ENCODE measurements around the gene GADL1.

GADL1 gene

GRCh38 chr3:30805695-30806094, 88.8 kb downstream of the GADL1 start:
- DNase-seq = no peak

- no peak for DNase-seq
These were observed 89.5 kb downstream of the GADL1 start for GRCh38 chr3:30804984-30805383.

DNA sequence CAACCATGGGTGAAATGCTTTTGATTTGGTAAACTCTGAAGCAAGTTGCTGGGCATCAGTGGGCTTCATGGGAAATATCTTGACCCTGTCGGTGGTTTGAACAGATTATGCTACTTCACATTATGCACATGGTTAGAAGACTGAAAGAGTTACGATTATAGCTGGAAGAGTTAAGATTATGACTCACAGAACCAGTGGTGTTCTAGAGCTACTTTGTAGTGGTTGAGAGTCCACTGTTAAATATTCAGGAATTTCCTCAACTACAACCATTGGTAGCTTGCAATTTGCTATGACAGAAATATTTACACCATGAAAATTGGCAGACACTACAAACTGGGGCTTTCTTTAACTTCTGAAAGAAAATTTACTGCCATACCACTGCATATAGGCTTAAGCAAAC, 99.3 kb downstream of the GADL1 start:
- DNase-seq = no peak

- no peak for DNase-seq
These were observed 100.7 kb downstream of the GADL1 start for GRCh38 chr3:30793740-30794139.

DNA sequence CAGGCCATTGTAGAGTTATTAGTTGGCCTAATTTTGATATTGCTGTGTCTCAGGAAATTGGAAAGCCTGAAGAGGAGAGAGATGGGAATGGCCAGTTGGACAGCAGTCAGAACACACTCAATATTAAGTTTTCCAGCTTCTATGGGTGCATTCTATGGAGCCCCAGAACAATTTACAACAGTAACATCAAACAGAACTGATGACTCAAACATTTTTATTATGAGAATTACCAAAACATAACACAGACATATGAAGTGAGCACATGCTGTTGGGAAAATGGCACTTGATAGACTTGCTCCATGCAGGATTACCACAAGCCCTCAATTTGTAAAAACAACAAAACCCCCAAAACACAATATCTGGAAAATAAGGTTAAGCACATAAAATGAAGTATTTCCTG, 104.3 kb downstream of the GADL1 start:
- DNase-seq = no peak

GRCh38 chr3:30786365-30786764, 108.1 kb downstream of the GADL1 start:
- DNase-seq = no peak

GRCh38 chr3:30779686-30780287, 114.7 kb downstream of the GADL1 start:
- no peak for DNase-seq

DNA sequence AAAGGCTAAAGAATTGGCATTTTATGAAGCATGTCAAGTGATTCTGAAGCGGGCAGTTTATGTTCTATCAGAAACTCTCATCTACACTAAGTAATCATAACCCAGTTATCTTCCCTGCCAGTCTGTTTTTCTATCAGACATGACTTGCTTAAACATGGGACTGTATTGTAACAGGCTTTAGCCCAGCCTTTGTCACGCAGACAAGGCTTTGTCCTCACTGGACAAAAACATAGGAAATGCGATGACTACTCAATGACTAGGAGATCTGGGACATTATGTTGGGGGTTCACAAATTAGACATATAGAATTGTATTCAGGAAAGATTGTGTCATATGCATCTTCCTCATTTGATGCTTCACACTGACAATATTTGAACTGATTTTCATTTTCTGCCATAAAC, 115.5 kb downstream of the GADL1 start:
- DNase-seq = no peak

GRCh38 chr3:30777426-30778113, 116.9 kb downstream of the GADL1 start:
- no peak for DNase-seq

- DNase-seq = no peak
These were observed 118.2 kb downstream of the GADL1 start for GRCh38 chr3:30776186-30776815.

GRCh38 chr3:30775040-30775439, 119.4 kb downstream of the GADL1 start:
- peak; percentile 24 for DNase-seq

- no peak for DNase-seq
These were observed 120.4 kb downstream of the GADL1 start for GRCh38 chr3:30774062-30774461.

DNA sequence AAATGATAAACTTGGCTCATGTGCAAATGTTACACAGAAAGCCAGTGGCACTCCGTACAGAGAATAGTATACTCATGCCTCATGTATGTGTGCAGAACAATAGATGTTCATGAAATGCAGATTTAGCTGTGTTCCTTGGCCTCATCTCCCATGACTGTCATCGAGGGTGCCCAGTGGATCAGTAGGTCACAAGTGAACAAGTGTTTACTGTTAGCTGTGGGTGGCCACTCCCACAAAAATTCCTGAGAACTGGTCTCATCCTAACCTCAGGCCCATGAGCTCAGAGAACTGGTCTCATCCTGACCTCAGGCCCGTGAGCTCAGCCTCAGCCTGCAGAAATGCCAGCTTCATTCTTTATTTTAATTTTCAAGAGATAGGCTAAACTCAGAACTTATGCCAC, 124.1 kb downstream of the GADL1 start:
- no peak for DNase-seq

DNA sequence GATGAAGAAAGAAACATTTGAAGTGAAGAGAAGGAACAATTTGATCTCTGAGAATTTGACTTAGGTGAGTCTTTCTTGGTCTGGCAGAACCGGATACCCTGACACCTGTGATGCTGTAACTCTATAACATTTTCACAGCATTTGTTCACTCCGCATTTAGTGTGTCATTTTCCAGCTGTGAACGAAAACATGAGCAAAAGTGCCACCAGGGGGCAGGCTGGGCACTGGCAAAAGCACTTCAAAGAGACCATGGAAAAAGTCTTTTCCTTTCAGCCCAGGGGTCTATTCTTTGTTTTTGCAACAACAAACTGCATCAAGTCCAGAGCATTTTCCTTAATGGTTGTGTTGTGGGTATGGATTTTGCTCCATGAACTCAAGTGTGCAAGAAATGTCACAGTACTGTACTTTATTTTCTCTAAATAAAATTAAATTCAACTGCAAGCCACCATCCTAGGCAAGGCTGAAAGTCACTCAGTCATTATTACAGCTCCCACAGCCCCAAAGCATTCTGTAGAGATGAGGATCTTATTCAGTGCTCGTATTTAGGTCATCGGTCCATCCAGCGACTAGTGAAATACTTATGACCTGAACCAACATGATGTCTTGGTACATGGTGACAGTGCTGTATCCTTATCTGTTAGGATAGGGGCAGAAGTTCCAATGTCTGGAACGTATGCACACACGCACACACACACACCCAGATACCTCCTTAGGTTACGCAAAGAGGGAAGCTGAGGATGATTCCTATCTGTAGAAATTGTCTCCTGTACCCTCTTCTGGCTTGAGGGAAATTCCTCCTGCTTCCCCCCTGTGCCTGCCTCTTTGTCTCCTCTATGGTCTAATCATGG, 125.5 kb downstream of the GADL1 start:
- DNase-seq = peak; percentile 22

DNA sequence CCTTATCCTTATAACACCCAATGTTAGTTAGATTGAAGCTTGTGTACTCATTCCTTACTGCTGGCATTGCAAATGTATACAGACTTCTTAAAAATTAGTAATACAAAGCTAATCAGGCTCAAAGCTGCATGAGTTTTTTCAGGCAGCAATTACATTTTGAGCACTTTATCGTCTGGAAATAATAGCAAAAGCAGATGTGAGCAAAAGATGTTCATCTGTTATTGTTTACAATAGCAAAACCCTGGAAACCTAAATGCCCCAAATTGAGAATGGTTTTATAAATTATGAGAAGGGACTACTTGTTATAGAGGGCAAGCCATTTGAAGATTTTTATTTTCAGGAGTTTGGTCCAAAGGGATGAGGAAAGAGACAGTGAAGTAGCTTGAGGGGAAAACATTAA, 126.4 kb downstream of the GADL1 start:
- no peak for DNase-seq

GRCh38 chr3:30766522-30766921, 127.9 kb downstream of the GADL1 start:
- DNase-seq = no peak

DNA sequence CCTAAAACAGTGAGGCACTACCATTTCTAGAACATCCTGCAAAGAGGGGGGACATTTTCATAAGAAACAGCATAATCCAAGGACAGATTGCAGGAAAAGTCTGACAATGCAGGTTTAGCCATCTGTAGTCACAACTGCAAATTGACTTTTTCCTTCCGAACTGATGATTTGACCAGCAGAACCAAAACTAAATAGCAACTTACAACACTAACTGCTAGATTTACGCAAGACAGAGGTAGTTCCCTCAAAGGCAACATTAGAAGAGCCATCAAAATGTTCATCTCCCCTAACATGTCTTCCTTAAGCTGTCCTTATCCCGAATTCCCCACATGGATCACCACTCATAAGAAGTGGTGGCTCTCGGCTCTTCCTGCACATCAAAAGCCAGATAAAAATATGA, 129.6 kb downstream of the GADL1 start:
- DNase-seq = no peak

- DNase-seq = no peak
These were observed 130.2 kb downstream of the GADL1 start for GRCh38 chr3:30764281-30764680.

DNA sequence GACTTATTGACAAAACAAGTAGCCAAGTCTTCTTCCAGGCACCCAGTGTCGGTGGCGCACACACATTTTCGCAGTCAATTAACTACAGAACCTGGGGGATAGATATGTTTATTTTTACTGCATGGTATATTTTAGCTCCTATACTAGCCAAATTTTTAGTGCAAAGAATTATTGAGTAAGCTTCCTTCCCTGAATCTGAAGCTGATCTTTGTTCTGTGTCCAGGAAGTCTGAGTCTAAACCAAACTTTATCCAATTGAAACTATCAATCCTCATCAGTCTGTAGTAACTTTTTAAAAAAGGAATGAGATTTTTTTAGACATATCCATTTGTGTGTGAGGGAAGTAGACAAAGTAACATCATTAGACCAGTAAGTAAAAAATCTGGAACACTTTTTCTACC, 133.1 kb downstream of the GADL1 start:
- no peak for DNase-seq

GRCh38 chr3:30760737-30761136, 133.7 kb downstream of the GADL1 start:
- DNase-seq = no peak

GRCh38 chr3:30760040-30760695, 134.3 kb downstream of the GADL1 start:
- no peak for DNase-seq

- DNase-seq = no peak
These were observed 138.2 kb downstream of the GADL1 start for GRCh38 chr3:30756218-30756617.

- DNase-seq = no peak
These were observed 140.0 kb downstream of the GADL1 start for GRCh38 chr3:30754426-30754825.

All from NCI-H1105 treated with DMSO at 0.1 percent for 48 hours (cell line).